Measurements from ENCODE around the gene MTG1.
"Not testable (repeated sequence)": the region's sequence is repeated elsewhere in the genome, so short reads cannot be mapped to it uniquely, and the experiment has no call there.

The MTG1 gene

GRCh38 chr10:133418289-133418993, 24.5 kb downstream of the MTG1 start:
- H3K9ac ChIP-seq (ENCODE audit: low read length), result no peak overlapping the region
- no peaks in the 10 kb centered on the region for H3K36me3 ChIP-seq (ENCODE audit: control insufficient read depth, insufficient read depth, low read length)
- H3K27me3 ChIP-seq (ENCODE audit: control insufficient read depth, insufficient read depth, low read length), result peaks cover 13% of the 10 kb centered on the region
- H3K9me3 ChIP-seq (ENCODE audit: control insufficient read depth, low read length), result no peaks in the 10 kb centered on the region
- H3K4me1 ChIP-seq (ENCODE audit: control insufficient read depth, insufficient read depth, low read length), result no peaks in the 10 kb centered on the region
- no peak overlapping the region for H3K4me3 ChIP-seq (ENCODE audit: low read length)

DNA sequence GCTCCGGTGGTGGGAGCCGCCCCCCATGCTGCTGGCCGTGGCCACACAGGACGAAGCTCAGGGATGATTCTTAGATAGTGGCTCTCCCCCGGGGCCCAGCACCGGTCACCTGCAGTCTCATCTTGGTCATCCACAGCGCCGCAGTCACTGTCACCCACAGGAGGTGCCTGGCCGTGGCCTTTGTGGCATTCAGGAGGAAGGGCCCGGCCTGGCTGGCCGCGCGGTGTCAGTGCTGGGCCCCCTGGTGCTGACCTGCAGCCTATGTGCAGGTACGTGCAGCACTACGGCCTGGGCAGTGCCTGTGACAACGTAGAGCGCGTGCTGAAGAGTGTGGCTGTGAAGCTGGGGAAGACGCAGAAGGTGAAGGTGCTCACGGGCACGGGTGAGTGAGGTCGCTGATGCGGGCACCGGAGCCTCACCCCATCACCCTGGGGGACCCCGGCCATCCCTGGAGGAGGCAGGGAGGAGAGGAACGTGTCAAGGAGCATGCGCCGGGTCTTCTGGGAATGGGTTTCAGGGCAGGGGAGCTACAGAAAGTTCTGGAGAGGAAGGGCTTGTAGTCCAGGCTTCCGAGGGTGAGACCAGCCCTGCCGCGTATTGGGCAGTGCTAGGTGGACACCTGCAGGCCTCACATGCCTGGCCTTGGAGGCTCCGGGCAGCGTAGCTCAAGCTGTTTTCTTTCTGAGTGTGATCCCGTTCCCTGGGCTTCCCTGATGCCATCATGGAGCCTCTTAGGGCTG, 25.4 kb downstream of the MTG1 start:
- no peaks in the 10 kb centered on the region for H3K36me3 ChIP-seq (ENCODE audit: control insufficient read depth, insufficient read depth, low read length)

DNA sequence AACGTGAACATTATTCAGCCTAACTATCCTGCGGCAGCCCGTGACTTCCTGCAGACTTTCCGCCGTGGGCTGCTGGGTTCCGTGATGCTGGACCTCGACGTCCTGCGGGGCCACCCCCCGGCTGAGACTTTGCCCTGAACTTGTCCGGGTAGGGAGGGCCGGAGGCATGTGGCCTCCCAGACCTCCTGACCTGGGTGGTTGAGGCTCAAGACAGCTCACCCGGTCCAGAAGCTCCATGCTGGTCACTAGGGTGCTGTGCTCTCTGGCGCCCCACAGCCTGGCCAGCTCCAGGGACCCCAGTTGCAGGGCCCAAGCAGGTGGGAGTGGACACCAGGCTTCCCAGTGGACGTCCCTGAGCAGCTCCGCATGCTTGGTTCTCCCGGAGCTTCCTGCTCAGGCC, 26.1 kb downstream of the MTG1 start:
- Histone ChIP-seq H3K27me3 (ENCODE audit: control insufficient read depth, insufficient read depth, low read length) (peaks cover 13% of the 10 kb centered on the region), H3K36me3 (ENCODE audit: control insufficient read depth, insufficient read depth, low read length) (no peaks in the 10 kb centered on the region), H3K4me3 (ENCODE audit: low read length) (no peak overlapping the region), H3K9ac (ENCODE audit: low read length) (no peak overlapping the region), H3K9me3 (ENCODE audit: control insufficient read depth, low read length) (no peaks in the 10 kb centered on the region), H3K4me1 (ENCODE audit: control insufficient read depth, insufficient read depth, low read length) (no peaks in the 10 kb centered on the region)

More for the DNA sequence above, 25.4 kb downstream of the MTG1 start:
- Histone ChIP-seq H3K9me3 (ENCODE audit: control insufficient read depth, low read length) (no peaks in the 10 kb centered on the region), H3K9ac (ENCODE audit: low read length) (no peak overlapping the region), H3K27me3 (ENCODE audit: control insufficient read depth, insufficient read depth, low read length) (peaks cover 13% of the 10 kb centered on the region), H3K4me1 (ENCODE audit: control insufficient read depth, insufficient read depth, low read length) (no peaks in the 10 kb centered on the region), H3K4me3 (ENCODE audit: low read length) (no peak overlapping the region)

- H3K9me3 ChIP-seq (ENCODE audit: control insufficient read depth, low read length), result no peaks in the 10 kb centered on the region
- H3K9ac ChIP-seq (ENCODE audit: low read length), result no peak overlapping the region
- no peaks in the 10 kb centered on the region for H3K4me1 ChIP-seq (ENCODE audit: control insufficient read depth, insufficient read depth, low read length)
- H3K27me3 ChIP-seq (ENCODE audit: control insufficient read depth, insufficient read depth, low read length), result peaks cover 13% of the 10 kb centered on the region
- H3K36me3 ChIP-seq (ENCODE audit: control insufficient read depth, insufficient read depth, low read length), result no peaks in the 10 kb centered on the region
- no peak overlapping the region for H3K4me3 ChIP-seq (ENCODE audit: low read length)
These were observed 26.6 kb downstream of the MTG1 start for GRCh38 chr10:133420579-133420978.

DNA sequence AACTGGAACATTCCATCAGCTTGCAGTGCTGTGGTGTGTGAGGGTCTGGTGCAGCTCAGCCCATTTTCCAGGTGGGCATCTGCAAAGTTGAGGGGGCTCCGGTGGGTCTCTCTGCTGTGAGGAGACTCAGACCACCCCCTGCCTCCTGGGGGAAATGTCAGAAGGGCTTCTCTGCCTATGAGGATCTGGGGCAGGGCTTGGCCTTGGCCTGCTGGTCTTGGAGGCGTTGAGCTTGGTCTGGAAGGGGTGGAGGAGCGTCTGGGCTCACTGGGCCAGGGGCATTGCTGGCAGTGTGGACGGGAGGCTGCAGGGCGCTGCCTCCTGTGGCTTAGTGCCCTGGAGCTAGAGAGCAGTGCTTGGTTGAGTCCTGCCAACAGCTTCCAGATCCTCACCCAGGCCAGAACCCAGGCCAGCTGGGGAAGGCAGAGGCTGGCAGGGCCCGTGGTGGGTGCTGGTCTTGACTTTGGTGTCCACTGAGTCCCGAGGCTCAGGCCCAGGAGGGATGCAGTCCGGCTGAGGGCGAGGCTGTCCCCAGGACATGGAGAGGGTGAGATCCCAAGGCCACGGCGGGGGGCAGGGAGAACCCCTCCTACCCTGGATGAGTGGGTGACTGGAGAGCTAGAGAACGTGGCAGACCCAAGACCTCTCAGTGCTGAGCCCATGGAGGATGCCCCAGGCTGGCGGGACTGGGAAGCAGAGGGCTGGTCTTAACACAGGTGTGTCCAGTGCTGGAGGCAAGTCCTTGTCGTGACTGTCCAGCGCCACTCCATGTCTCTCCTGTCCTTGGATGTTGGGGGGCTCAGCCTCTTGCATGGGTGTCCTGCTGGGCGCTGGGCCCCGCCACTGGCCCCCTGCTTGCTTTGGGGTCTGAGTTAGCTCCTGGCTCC, 27.6 kb downstream of the MTG1 start:
- H3K9ac ChIP-seq (ENCODE audit: low read length), result no peak overlapping the region
- H3K27me3 ChIP-seq (ENCODE audit: control insufficient read depth, insufficient read depth, low read length), result peaks cover 13% of the 10 kb centered on the region
- no peaks in the 10 kb centered on the region for H3K36me3 ChIP-seq (ENCODE audit: control insufficient read depth, insufficient read depth, low read length)
- H3K9me3 ChIP-seq (ENCODE audit: control insufficient read depth, low read length), result no peaks in the 10 kb centered on the region
- no peak overlapping the region for H3K4me3 ChIP-seq (ENCODE audit: low read length)
- H3K4me1 ChIP-seq (ENCODE audit: control insufficient read depth, insufficient read depth, low read length), result no peaks in the 10 kb centered on the region

DNA sequence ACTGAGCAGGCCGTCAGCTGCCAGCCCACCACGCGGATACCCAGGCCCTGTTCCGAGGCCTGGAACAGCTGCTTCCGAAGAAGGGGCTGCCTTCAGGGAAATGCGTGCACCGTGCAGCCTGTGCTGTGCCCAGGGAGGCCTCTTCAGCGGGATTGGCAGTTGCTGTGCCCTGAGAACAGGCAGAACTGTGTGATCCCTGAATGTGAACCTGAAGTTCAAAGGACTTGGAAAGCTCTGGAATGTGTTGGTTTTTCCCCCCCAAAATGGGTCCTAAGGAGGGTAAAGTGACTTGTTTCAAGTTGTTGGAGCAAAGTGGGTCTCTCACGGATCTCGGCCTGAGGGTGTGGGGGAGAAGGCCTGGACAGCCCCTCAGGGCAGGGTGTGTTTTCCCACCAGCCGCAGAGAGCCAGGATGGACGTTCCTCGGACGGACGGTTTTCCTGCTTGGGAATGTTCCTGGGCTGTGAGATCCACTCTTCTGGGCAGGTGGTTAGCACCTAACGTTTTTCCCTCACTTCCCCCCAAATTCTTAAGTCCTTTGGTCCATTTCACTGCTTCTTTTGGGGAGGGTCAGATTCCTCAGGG, 28.4 kb downstream of the MTG1 start:
- no peaks in the 10 kb centered on the region for H3K36me3 ChIP-seq (ENCODE audit: control insufficient read depth, insufficient read depth, low read length)
- no peaks in the 10 kb centered on the region for H3K9me3 ChIP-seq (ENCODE audit: control insufficient read depth, low read length)
- H3K27me3 ChIP-seq (ENCODE audit: control insufficient read depth, insufficient read depth, low read length), result peaks cover 13% of the 10 kb centered on the region
- no peak overlapping the region for H3K4me3 ChIP-seq (ENCODE audit: low read length)
- no peak overlapping the region for H3K9ac ChIP-seq (ENCODE audit: low read length)
- no peaks in the 10 kb centered on the region for H3K4me1 ChIP-seq (ENCODE audit: control insufficient read depth, insufficient read depth, low read length)

DNA sequence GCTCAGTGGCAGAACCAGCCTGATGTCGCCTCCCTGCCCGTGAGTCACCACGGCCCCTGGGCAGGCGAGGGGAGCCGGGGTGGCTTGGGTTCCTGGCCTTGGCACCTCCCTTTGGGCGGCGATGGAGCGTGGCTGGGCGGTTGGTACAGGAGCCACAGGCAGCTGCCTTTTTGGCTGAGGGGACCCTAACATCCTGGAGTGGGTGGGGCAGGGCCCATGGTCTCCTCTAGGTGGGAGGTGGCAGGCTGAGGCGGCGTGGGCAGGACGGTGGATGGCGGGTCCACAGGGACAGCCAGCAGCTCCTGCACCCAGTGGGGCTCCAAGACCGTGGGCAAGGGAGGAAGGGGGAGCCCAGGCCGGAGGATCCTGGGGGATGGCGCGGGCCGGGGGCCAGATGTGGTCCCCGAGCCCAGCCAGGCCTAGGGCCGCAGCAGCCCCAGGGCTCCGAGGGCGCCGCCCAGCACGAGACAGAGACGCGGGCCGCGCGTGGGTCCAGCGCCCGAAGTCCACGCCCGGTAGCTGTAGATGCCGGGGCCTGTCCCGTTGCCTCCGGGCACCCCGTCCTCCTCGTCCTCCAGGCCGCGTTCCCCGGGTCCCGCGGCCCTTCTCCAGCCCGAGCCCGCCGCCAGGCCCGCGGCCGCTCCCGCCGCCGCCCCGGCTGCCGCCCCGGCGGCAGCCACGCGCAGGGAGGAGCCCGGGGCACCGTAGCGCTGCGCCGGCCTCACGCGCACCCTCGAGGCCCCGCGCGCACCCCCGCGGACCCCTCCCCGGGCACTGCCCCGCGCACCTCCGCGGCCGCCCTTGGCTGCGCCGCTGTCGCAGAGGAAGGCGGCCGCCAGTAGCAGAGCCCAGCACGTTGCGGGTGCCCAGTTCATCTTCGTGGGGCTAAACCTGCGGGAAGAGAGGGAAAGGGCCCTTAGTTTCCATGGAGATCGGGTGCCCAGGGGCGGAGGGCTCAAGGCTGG, 29.1 kb downstream of the MTG1 start:
- peaks cover 13% of the 10 kb centered on the region for H3K27me3 ChIP-seq (ENCODE audit: control insufficient read depth, insufficient read depth, low read length)
- no peak overlapping the region for H3K4me3 ChIP-seq (ENCODE audit: low read length)
- H3K4me1 ChIP-seq (ENCODE audit: control insufficient read depth, insufficient read depth, low read length), result no peaks in the 10 kb centered on the region
- H3K9me3 ChIP-seq (ENCODE audit: control insufficient read depth, low read length), result no peaks in the 10 kb centered on the region
- no peaks in the 10 kb centered on the region for H3K36me3 ChIP-seq (ENCODE audit: control insufficient read depth, insufficient read depth, low read length)
- H3K9ac ChIP-seq (ENCODE audit: low read length), result no peak overlapping the region

GRCh38 chr10:133424102-133424501, 30.1 kb downstream of the MTG1 start:
- peaks cover 13% of the 10 kb centered on the region for H3K27me3 ChIP-seq (ENCODE audit: control insufficient read depth, insufficient read depth, low read length)
- H3K4me1 ChIP-seq (ENCODE audit: control insufficient read depth, insufficient read depth, low read length); H3K36me3 ChIP-seq (ENCODE audit: control insufficient read depth, insufficient read depth, low read length); H3K4me3 ChIP-seq (ENCODE audit: low read length); H3K9me3 ChIP-seq (ENCODE audit: control insufficient read depth, low read length); H3K9ac ChIP-seq (ENCODE audit: low read length): not testable (repeated sequence)

GRCh38 chr10:133424601-133425000, 30.6 kb downstream of the MTG1 start, which contains the start of gene SPRN:
Gene SPRN (minus strand): TSS chr10:133424625. CDS start chr10:133423681, 944 bp downstream.
- H3K9ac ChIP-seq (ENCODE audit: low read length); H3K4me3 ChIP-seq (ENCODE audit: low read length); H3K4me1 ChIP-seq (ENCODE audit: control insufficient read depth, insufficient read depth, low read length); H3K9me3 ChIP-seq (ENCODE audit: control insufficient read depth, low read length); H3K36me3 ChIP-seq (ENCODE audit: control insufficient read depth, insufficient read depth, low read length): not testable (repeated sequence)
- H3K27me3 ChIP-seq (ENCODE audit: control insufficient read depth, insufficient read depth, low read length), result peaks cover 13% of the 10 kb centered on the region

DNA sequence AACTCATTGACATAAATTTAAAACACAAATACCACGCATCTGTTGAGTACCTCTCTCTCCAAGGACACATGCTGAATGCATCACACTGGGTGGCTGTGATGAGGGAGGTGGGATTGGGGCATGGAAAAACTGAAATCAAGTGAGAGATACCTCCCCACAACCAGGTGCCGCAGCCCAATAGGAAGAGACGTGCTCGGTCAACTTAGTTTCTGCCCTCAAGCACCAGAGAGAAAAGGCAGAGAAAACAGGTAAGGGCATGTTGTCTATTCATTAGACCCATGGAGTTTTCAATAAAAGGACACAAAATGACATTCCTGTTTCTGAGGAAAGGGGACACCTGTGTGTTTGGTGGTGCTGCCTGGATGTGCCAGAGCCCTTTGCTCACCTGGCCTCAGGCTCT, 35.6 kb downstream of the MTG1 start:
- not testable (repeated sequence) for H3K36me3 ChIP-seq (ENCODE audit: control insufficient read depth, insufficient read depth, low read length); H3K4me1 ChIP-seq (ENCODE audit: control insufficient read depth, insufficient read depth, low read length); H3K9me3 ChIP-seq (ENCODE audit: control insufficient read depth, low read length); H3K27me3 ChIP-seq (ENCODE audit: control insufficient read depth, insufficient read depth, low read length); H3K9ac ChIP-seq (ENCODE audit: low read length); H3K4me3 ChIP-seq (ENCODE audit: low read length)
